Vagina (tissue), 2 donors: ENCODE data around the gene PLEKHG4B.

Experiments
- POLR2AphosphoS5 ChIP-seq, 2 donors: sonication (generic); formaldehyde crosslinking; IDR thresholded peaks; one replicate each; pipeline ENCODE4 v1.9.0; 2017; ENCODE audit warnings: antibody characterized with exemption in 2 of 2, mild to moderate bottlenecking in 2 of 2, low read depth in 1 of 2; ENCODE audit not compliant: insufficient read depth in 1 of 2
- TF ChIP-seq, protein P1 (sequence below), 3 experiments: fragments of 450-650 bp in 2 of 3; fragments of 200-600 bp in 1 of 3; sonication (generic) in 1 of 3; IDR thresholded peaks; one replicate each; pipeline ENCODE4 v1.5.1; 2017 to 2019; ENCODE audit warnings: antibody characterized with exemption in 3 of 3, mild to moderate bottlenecking in 2 of 3, moderate library complexity in 2 of 3

DNA sequence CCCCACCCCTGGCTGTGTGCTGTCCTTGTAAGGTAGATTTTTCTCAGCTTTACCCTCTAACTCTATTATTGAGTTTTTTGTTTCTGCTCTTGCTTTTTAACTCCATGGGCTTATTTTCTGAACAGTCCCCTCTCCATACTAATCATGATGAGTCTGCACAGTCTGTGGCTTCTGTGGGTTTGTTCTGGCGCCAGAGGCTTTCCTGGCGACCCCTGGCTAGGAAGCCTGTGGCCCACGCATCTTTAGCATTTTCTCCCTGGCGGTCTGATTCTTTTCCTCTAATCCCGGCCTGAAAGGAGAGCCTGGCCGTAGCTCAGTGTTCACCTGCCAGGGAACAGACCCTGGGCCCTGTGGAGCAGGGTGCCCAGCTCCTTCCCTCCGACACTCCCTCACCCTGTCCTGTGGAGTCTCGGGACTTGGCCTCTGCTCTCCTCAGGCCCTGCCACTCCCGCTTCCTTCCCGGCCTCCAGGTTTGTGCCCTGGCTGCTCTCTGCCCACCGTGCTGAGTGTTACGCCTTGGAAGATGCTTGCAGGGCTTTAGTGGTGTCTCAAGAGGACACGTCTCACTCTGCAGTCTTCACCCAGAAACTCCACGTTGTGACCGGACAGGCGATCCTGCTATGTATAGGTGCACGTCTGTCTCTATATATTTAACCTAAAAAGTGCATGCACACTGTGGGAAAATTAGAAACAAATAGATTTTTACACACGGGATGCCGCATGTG lies 67.6 kb downstream of the PLEKHG4B start:
- no peak for TF ChIP-seq POLR2AphosphoS5 (IDR thresholded peaks at IDR 0.05; ENCODE audit: insufficient read depth in 1 of 2, low read depth in 1 of 2)
- TF ChIP-seq, protein P1, sequence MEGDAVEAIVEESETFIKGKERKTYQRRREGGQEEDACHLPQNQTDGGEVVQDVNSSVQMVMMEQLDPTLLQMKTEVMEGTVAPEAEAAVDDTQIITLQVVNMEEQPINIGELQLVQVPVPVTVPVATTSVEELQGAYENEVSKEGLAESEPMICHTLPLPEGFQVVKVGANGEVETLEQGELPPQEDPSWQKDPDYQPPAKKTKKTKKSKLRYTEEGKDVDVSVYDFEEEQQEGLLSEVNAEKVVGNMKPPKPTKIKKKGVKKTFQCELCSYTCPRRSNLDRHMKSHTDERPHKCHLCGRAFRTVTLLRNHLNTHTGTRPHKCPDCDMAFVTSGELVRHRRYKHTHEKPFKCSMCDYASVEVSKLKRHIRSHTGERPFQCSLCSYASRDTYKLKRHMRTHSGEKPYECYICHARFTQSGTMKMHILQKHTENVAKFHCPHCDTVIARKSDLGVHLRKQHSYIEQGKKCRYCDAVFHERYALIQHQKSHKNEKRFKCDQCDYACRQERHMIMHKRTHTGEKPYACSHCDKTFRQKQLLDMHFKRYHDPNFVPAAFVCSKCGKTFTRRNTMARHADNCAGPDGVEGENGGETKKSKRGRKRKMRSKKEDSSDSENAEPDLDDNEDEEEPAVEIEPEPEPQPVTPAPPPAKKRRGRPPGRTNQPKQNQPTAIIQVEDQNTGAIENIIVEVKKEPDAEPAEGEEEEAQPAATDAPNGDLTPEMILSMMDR (IDR thresholded peaks at IDR 0.05), result no peak
